HG02852 (cell line): ENCODE measurements around the gene CARM1.
A peak's percentile ranks its signal among the peaks of the same experiment; 100 is the strongest.
"Not testable (repeated sequence)": the region's sequence is repeated elsewhere in the genome, so short reads cannot be mapped to it uniquely, and the experiment has no call there.

Source experiments
- ATAC-seq: cut with Tn5 transposase; IDR thresholded peaks from one replicate; pipeline ENCODE4 v1.9.1; 2021; ENCODE audit warnings: mild to moderate bottlenecking, moderate library complexity; ENCODE audit not compliant: unreplicated experiment

Gene CARM1

GRCh38 chr19:10872546-10873107, 1.3 kb downstream of the CARM1 start:
- no peak for ATAC-seq

GRCh38 chr19:10874024-10874423, 2.7 kb downstream of the CARM1 start:
- ATAC-seq, result no peak

DNA sequence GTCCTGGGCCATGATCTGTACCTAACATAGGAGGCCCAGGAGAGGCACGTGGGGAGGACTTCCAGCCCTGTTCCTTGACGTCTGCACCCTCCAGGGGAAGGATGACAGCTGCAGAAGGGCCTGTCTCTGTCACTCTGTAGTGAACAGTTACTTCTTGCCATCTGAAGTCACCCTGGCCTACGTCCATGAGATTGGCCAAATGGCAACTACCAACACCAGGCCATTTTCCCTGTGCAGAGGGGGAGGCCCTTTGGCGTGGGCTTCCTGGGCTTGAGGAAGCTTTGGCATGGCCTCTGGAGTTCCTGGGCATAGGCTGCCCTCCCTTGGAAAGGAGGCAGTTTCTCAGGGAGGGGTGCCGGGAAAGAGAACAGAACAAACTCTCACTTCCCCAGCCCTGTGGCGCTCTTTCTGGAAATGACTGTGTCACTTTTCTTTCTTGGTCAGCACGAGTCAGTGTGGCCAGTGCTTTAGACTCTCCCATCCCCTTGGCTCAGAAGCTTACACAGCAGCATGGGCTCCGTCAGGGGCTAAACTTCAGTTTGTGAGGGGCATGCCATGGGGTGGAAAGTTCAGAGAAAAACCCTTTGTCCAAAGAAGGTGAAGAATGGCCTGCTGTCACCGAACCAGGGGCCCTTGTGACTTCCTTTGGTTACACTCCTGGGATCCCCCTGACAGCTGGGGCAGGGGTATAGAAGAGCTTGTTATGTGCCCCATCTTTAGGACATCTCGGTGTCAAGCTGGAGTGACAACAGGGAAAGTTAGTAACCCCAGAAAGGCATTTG, 5.3 kb downstream of the CARM1 start:
- ATAC-seq, result peak; percentile 63

DNA sequence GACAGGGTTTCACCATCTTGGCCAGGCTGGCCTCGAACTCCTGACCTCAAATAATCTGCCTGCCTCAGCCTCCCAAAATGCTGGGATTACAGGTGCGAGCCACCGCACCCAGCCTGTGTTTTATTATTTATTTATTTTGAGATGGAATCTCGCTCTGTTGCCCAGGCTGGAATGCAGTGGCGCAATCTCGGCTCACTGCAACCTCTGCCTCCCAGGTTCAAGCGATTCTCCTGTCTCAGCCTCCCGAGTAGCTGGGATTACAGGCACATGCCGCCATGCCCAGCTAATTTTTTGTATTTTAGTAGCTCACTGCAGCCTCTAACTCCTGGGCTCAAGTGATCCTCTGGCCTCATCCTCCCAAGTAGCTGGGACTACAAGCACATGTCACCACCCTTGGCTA, 6.3 kb downstream of the CARM1 start:
- ATAC-seq, result not testable (repeated sequence)

- no peak for ATAC-seq
Observed at GRCh38 chr19:10878253-10878652, 6.9 kb downstream of the CARM1 start.

DNA sequence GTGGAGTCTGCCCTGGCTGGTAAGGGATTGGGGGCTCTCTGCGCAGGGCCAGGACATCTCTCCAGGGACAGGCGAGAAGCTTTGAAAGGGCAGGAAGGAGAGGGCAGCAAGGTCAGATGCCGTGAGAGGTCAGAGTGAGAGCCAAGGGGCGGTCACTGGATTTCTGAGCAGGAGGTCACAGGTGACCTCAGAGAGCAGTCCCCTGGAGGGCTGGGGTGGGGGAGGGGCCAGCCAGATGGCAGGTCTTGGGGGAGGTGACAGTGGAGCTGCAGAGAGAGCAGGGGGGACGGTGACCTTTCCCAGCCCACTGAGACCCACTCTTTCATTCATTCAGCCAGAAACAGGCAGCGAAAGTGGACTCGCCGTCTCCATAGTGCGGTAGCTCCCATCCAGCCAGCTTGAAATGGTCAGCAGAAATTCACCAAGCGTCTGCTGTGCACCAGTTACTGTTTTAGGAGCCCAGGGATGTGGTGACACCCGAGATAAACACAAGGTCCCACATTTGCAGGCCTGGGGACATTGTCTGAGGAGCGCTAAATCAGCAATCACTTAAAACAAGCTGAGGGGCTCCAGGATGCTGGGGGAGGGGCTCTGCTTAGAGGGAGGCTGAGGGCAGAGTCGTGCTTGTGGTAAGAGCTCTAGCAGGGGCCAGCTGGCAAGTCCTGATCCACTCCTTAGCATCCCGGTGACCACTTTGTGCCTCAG, 10.2 kb downstream of the CARM1 start:
- ATAC-seq, result no peak

GRCh38 chr19:10882108-10882457, 10.7 kb downstream of the CARM1 start:
- ATAC-seq, result no peak

DNA sequence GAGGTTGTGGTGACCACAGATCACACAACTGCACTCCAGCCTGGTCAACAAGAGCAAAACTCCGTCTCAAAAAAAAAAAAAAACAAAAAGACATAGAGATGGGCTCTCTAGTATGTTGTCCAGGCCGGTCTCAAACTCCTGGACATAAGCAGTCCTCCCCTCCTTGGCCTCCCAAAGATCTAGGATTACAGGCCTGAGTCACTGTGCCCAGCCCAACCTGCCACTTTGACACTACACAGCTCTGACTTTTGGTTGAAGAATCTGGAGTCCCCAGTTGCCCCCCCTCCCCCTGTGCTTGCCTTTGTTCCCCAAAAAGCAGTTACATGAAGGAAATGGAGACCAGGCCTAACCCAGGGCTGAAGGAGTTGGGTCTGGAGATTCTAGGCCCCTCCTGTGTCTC, 12.9 kb downstream of the CARM1 start:
- no peak for ATAC-seq

GRCh38 chr19:10885201-10886169, 14.1 kb downstream of the CARM1 start:
- ATAC-seq, result no peak

DNA sequence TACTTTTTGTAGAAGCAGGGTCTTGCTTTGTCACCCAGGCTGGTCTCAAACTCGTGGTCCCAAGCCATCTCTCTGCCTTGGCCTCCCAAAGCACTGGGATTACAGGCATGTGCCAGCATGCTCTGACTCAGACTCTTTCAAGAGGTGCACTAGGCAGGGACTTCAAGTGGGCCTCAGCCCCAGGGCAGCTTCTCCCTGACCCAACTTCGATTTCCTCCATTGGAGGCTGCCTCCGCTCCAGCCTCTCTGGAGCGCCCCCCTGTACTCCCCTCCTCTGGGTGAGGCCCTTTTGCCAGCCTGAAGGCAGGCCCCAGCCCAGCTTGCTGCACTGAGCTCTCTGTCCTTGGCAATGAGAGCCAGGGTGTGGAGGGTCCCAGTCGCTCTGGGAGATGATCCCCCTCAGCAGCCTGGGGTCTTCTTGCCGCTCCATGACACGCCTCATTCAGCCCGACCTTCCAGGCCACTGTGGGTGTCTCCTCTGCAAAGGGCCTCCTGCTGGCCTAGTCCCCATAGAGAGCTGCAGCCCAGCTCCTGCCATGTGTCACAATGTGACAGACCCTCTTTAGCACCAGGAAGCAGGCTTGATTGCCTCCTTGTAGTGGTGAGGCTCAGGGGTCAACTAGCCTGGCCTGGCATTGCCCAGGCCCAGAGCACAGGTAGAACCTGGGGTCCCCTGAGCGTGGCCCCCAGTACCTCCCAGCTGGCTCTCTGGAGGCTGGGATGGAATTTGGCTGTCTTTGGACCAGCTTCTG, 16.4 kb downstream of the CARM1 start:
- no peak for ATAC-seq

- ATAC-seq, result no peak
Observed at GRCh38 chr19:10888421-10888866, 17.1 kb downstream of the CARM1 start.

DNA sequence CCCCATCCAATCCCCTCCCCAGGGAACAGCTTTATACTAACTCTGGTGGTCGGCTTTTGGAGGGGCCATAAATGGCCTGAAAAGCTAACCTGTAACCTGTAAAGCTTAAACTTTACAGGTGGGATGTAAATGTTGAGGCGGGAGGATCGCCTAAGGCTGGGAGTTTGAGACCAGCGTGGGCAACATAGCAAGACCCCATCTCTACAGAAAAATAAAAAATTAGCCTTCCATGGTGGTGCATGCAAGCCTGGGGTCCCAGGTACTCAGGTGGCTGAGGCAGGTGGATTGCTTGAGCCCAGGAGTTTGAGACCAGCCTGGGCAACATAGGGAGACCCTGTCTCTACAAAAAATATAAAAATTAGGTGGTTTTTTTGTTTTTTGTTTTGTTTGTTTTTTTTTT, 18.5 kb downstream of the CARM1 start:
- no peak for ATAC-seq

DNA sequence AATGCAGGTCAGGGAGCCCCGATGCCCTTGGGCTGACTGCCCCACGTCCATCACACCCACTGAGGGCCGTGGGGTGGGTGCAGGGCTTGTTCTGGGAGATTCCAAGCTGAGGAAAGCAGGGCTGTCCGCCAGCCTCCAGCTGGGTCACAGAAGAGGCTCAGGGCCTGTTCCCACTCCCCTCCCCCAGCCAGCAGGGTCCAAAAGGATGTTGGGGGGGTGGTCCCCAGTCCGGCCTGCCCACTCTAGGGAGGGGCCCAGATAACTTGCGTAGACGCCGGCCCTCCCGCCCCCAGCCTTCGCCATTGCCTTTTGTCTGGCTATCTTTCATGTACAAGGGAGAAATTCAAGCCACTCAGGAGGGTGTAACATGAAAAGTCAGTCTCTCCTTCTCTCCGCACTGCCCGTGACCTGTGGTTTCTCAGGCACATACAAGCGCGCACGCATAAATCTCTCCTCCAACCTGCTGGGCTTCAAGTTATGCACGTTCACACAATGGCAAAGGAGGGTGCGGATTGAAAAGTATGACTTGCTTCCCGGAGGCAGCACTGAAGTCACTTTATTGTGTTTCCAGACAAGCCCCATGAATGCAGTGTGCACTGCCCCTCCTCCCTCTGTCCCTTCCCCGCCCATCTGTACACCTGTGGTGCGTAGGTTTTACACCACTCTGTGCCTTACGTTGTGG, 20.2 kb downstream of the CARM1 start:
- ATAC-seq, result no peak

GRCh38 chr19:10892256-10892655, 20.9 kb downstream of the CARM1 start:
- no peak for ATAC-seq

GRCh38 chr19:10894911-10895213, 23.5 kb downstream of the CARM1 start:
- no peak for ATAC-seq

DNA sequence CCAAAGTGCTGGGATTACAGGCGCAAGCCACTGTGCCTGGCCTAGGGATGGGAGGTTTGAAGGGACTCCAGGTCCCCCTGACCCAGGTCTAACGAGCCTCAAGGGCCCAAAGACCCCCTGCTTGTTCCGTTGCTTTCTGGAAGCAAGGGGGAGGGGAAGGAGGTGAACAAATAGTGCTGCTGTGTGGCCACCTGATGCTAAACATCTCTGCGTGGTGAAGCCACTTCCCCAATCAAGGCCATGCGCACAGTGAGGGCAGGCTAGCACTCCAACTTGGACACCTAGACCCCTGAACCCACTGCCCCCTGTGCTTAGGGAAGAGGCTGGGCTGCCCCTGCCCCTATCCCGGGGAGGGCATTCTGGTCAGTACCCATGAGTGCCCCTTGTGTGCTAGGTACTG, 24.0 kb downstream of the CARM1 start:
- no peak for ATAC-seq

- no peak for ATAC-seq
Observed at GRCh38 chr19:10895920-10896319, 24.6 kb downstream of the CARM1 start.

DNA sequence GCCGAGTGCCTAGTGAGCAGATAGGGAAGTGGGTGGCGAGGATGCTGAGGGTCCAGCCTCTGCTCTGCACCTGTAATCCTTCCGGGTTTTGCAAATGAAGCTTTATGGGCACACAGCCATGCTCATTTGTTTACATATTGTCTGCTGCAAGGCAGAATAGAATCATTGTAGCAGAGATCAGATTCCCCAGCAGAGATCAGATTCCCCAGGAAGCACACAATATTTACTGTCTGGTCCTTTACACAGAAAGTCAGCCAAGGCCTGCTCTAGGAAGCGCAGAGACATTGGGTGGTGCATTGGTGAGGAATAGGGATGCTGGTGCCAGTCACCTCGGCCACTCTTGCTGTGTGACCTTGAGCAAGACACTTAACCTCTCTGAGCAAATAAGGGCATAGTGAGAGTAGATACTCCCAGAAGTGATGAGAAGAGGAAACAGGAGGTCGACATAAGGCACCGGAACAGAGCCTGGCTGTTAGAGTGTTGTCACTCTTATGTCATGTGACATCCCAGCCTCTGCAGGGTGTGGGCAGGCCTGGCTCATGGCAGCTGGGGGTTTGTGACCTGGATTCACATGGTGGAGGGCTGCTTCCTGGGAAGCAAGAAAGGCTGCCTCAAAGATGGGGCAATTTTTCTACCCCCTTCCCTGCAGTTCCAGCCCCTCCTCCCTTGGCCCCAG, 25.6 kb downstream of the CARM1 start:
- ATAC-seq, result no peak

- no peak for ATAC-seq
Observed at GRCh38 chr19:10898633-10899032, 27.3 kb downstream of the CARM1 start.
